B cell (primary cell): ENCODE measurements around the gene CBLIF.

Experiments used
- EZH2 ChIP-seq: IDR thresholded peaks from 2 replicates; pipeline ENCODE4 v1.6.1; 2012; ENCODE audit warnings: borderline replicate concordance, low read depth, mild to moderate bottlenecking, moderate library complexity, low read length; ENCODE audit not compliant: insufficient read depth, poor library complexity, severe bottlenecking
- TF ChIP-seq, protein P1 (sequence below): fragments of 200-600 bp; IDR thresholded peaks from one replicate; pipeline ENCODE4 v1.8.0; 2022; ENCODE audit warnings: antibody characterized with exemption, mild to moderate bottlenecking

DNA sequence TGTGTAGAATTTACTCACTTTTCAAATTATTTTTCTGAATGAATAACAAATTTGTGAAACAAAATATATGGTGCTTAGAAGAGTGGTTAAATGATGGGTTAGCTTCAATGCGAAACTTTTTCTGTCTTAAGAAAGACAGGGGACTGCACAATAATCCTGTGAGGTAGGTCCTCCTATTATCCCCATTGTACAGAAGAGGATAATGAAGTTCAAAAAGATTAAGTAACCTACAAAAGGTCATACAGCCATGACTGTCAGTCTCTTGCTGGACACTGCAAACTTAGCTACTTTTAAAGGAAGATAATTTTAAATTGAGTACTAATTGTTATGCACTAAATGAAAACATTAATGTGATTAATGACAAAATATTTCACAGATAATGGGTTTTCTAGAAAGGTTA is 38.3 kb upstream of the CBLIF start:
- TF ChIP-seq, protein P1, sequence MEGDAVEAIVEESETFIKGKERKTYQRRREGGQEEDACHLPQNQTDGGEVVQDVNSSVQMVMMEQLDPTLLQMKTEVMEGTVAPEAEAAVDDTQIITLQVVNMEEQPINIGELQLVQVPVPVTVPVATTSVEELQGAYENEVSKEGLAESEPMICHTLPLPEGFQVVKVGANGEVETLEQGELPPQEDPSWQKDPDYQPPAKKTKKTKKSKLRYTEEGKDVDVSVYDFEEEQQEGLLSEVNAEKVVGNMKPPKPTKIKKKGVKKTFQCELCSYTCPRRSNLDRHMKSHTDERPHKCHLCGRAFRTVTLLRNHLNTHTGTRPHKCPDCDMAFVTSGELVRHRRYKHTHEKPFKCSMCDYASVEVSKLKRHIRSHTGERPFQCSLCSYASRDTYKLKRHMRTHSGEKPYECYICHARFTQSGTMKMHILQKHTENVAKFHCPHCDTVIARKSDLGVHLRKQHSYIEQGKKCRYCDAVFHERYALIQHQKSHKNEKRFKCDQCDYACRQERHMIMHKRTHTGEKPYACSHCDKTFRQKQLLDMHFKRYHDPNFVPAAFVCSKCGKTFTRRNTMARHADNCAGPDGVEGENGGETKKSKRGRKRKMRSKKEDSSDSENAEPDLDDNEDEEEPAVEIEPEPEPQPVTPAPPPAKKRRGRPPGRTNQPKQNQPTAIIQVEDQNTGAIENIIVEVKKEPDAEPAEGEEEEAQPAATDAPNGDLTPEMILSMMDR: no peak
- TF ChIP-seq EZH2: no peak
